Endothelial cell (in vitro differentiated cells): Measurements from ENCODE around the gene ANKRD60. TPM values are rescaled to one million over a fixed set of nuclear protein-coding genes. Genes with fewer than 3 reads are reported as not detected.

Source experiments
- DNase-seq: peaks from one replicate; pipeline ENCODE4 v3.0.0; 2021; ENCODE audit warnings: low spot score
- H3K27ac Mint-ChIP-seq: one replicate; pipeline ENCODE4 v1.8.0; 2021; ENCODE audit warnings: mixed read lengths, inconsistent platforms; ENCODE audit not compliant: unreplicated experiment
- H3K27me3 Mint-ChIP-seq: one replicate; pipeline ENCODE4 v1.8.0; 2021; ENCODE audit warnings: mild to moderate bottlenecking, moderate library complexity, mixed read lengths, inconsistent platforms; ENCODE audit not compliant: unreplicated experiment
- H3K36me3 Mint-ChIP-seq: one replicate; pipeline ENCODE4 v1.8.0; 2021; ENCODE audit warnings: mild to moderate bottlenecking, low read depth, mixed read lengths, inconsistent platforms; ENCODE audit not compliant: unreplicated experiment
- H3K4me1 Mint-ChIP-seq: one replicate; pipeline ENCODE4 v1.8.0; 2021; ENCODE audit warnings: mild to moderate bottlenecking, mixed read lengths, inconsistent platforms; ENCODE audit not compliant: unreplicated experiment
- H3K4me3 Mint-ChIP-seq: one replicate; pipeline ENCODE4 v1.8.0; 2021; ENCODE audit warnings: mild to moderate bottlenecking, mixed read lengths, inconsistent platforms; ENCODE audit not compliant: unreplicated experiment
- H3K9me3 Mint-ChIP-seq: one replicate; pipeline ENCODE4 v1.8.0; 2021; ENCODE audit warnings: mixed read lengths, inconsistent platforms; ENCODE audit not compliant: unreplicated experiment
- CTCF ChIP-seq: fragments of 200-600 bp; sonication (generic); IDR thresholded peaks from one replicate; pipeline ENCODE4 v1.5.0; 2021; ENCODE audit warnings: antibody characterized with exemption; ENCODE audit not compliant: unreplicated experiment
- total RNA-seq: library from RNA; stranded (reverse); fragmentation: NEBNext Ultra II Directional; extraction: Animal tissue kit (Norgen Biotek cat#: 25700); gene quantifications from one replicate; pipeline ENCODE4 v1.2.1, GENCODE V29; 2021; ENCODE audit not compliant: unreplicated experiment

The ANKRD60 gene
- total RNA-seq, 1 donor from 2014 or later: not detected

GRCh38 chr20:58213716-58214115, 14.7 kb downstream of the ANKRD60 start:
- no peak for TF ChIP-seq CTCF
- no peak for DNase-seq
- peaks cover 2% of the 10 kb centered on the region for H3K4me1 Mint-ChIP-seq
- no peaks in the 10 kb centered on the region for H3K36me3 Mint-ChIP-seq
- no peak overlapping the region for H3K27ac Mint-ChIP-seq
- no peaks in the 10 kb centered on the region for H3K27me3 Mint-ChIP-seq
- no peaks in the 10 kb centered on the region for H3K9me3 Mint-ChIP-seq
- no peak overlapping the region for H3K4me3 Mint-ChIP-seq

- Mint-ChIP-seq H3K27ac (no peak overlapping the region), H3K36me3 (no peaks in the 10 kb centered on the region), H3K9me3 (no peaks in the 10 kb centered on the region), H3K4me1 (peaks cover 2% of the 10 kb centered on the region), H3K4me3 (no peak overlapping the region), H3K27me3 (no peaks in the 10 kb centered on the region)
- DNase-seq: no peak
- TF ChIP-seq CTCF: no peak
Observed at GRCh38 chr20:58213121-58213520, 15.3 kb downstream of the ANKRD60 start.

- Mint-ChIP-seq H3K36me3 (no peaks in the 10 kb centered on the region), H3K27ac (no peak overlapping the region), H3K27me3 (no peaks in the 10 kb centered on the region), H3K4me3 (no peak overlapping the region), H3K9me3 (no peaks in the 10 kb centered on the region), H3K4me1 (peaks cover 2% of the 10 kb centered on the region)
- DNase-seq: no peak
- no peak for TF ChIP-seq CTCF
Observed at GRCh38 chr20:58212636-58213035, 15.8 kb downstream of the ANKRD60 start.

- H3K4me3 Mint-ChIP-seq: no peak overlapping the region
- no peak for DNase-seq
- no peak for TF ChIP-seq CTCF
- no peak overlapping the region for H3K27ac Mint-ChIP-seq
- H3K36me3 Mint-ChIP-seq: no peaks in the 10 kb centered on the region
- no peaks in the 10 kb centered on the region for H3K9me3 Mint-ChIP-seq
- peaks cover 2% of the 10 kb centered on the region for H3K4me1 Mint-ChIP-seq
- H3K27me3 Mint-ChIP-seq: peaks cover 5% of the 10 kb centered on the region
Observed at GRCh38 chr20:58210398-58210747, 18.1 kb downstream of the ANKRD60 start.

- Mint-ChIP-seq H3K4me3 (no peak overlapping the region), H3K4me1 (peaks cover 2% of the 10 kb centered on the region), H3K36me3 (no peaks in the 10 kb centered on the region), H3K9me3 (no peaks in the 10 kb centered on the region), H3K27ac (no peak overlapping the region), H3K27me3 (peaks cover 5% of the 10 kb centered on the region)
- TF ChIP-seq CTCF: peak; percentile 100
- DNase-seq: peak; percentile 92
Observed at GRCh38 chr20:58209652-58210397, 18.6 kb downstream of the ANKRD60 start.
